ENCODE results near the gene MALRD1.
"Not testable (repeated sequence)": the region's sequence is repeated elsewhere in the genome, so short reads cannot be mapped to it uniquely, and the experiment has no call there.

Gene MALRD1

GRCh38 chr10:19728376-19728775 lies 679.8 kb downstream of the MALRD1 start:
- no peak for DNase-seq

GRCh38 chr10:19728964-19729363 lies 680.4 kb downstream of the MALRD1 start:
- DNase-seq = no peak

- no peak for DNase-seq
Observed at GRCh38 chr10:19730167-19730906, 681.7 kb downstream of the MALRD1 start.

GRCh38 chr10:19730907-19731217 lies 682.3 kb downstream of the MALRD1 start:
- no peak for DNase-seq

GRCh38 chr10:19731560-19731959 lies 683.0 kb downstream of the MALRD1 start:
- DNase-seq = no peak

- no peak for DNase-seq
Observed at GRCh38 chr10:19738440-19738839, 689.8 kb downstream of the MALRD1 start.

- DNase-seq = not testable (repeated sequence)
Observed at GRCh38 chr10:19739232-19739631, 690.6 kb downstream of the MALRD1 start.

- not testable (repeated sequence) for DNase-seq
Observed at GRCh38 chr10:19742144-19742543, 693.5 kb downstream of the MALRD1 start.

GRCh38 chr10:19745672-19746071 lies 697.1 kb downstream of the MALRD1 start:
- no peak for DNase-seq

- DNase-seq = no peak
Observed at GRCh38 chr10:19749185-19749729, 700.7 kb downstream of the MALRD1 start.

- DNase-seq = no peak
Observed at GRCh38 chr10:19750972-19751371, 702.4 kb downstream of the MALRD1 start.

GRCh38 chr10:19756919-19757318 lies 708.3 kb downstream of the MALRD1 start:
- DNase-seq = no peak

- DNase-seq = no peak
Observed at GRCh38 chr10:19762026-19762425, 713.4 kb downstream of the MALRD1 start.

- no peak for DNase-seq
Observed at GRCh38 chr10:19764111-19764510, 715.5 kb downstream of the MALRD1 start.

- DNase-seq = no peak
Observed at GRCh38 chr10:19767876-19768275, 719.3 kb downstream of the MALRD1 start.

- DNase-seq = not testable (repeated sequence)
Observed at GRCh38 chr10:19769826-19770225, 721.2 kb downstream of the MALRD1 start.

- DNase-seq = no peak
Observed at GRCh38 chr10:19772972-19773371, 724.4 kb downstream of the MALRD1 start.

- no peak for DNase-seq
Observed at GRCh38 chr10:19775296-19775695, 726.7 kb downstream of the MALRD1 start.

- no peak for DNase-seq
Observed at GRCh38 chr10:19777806-19778205, 729.2 kb downstream of the MALRD1 start.

- DNase-seq = no peak
Observed at GRCh38 chr10:19778996-19779395, 730.4 kb downstream of the MALRD1 start.

- no peak for DNase-seq
Observed at GRCh38 chr10:19782430-19783089, 734.0 kb downstream of the MALRD1 start.

- DNase-seq = no peak
Observed at GRCh38 chr10:19783721-19784120, 735.1 kb downstream of the MALRD1 start.

All from activated gamma-delta T cell treated with Interleukin-2 at 50 U/mL for 16 hours (primary cell).